ENCODE data around the gene RASGRF2.

- TF ChIP-seq CTCF (IDR thresholded peaks at IDR 0.05) (no peak), ZFX (IDR thresholded peaks at IDR 0.05; ENCODE audit: borderline replicate concordance) (no peak)
Measured at GRCh38 chr5:80930940-80931339, 29.2 kb upstream of the RASGRF2 start.
